ENCODE data around the gene ANK3.

The ANK3 gene

DNA sequence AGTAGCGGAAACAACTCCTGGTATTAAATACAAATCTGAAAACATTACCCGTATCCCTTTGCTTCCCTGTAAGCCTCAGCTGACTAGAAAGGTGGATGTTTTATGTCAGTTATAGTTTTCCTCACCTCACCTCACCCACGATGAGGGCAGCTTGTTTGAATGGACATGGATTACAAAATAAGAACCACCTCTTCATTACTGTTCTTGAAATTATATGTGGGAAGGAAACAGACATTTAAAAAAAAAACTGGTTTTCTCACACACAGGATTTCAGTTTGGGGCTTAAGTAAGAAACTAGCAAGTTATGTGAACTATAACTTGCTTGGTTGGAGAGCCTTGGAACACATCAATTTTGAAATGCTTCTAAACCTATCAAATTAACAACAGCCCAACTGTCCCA is 250.4 kb downstream of the ANK3 start:
- no peak for DNase-seq (ENCODE audit: low read depth)

DNA sequence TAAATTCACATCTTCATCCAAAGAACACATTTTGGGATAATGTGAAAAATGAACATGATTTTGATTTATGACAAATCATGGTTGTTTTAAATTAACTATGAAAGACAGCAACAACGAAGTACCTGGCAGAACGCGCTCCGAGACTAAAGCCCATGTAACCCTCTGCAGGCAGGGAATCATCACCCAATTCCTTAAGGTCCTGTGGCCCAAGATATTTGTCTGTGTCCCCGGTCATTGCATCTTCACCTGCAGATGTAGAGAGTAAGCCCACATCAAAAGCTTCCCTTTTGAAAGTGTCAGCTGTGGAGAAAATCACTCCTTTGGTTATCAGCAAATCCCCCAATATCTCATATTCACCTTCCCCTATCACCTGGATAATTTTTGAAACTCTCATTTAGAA is 250.8 kb downstream of the ANK3 start:
- DNase-seq (ENCODE audit: low read depth): no peak

DNA sequence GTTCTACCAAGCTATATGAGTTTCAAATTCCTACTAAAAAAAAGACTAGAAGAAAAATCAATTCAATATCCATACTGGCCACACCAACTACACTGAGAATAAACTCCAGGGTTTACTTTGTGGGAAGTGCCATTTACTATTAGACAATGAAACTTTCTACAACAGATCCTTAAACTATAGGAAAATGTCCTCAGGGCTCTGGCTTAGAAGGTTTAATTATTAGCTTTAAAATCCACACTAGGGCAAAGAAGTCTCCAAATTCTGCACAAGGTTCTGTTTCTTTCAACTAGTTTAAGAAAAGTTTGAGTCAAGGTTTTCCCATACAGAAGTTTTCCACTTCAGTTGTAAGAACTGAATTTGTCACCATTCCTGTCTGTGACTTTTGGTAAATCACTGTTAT is 251.6 kb downstream of the ANK3 start:
- DNase-seq (ENCODE audit: low read depth): no peak

DNA sequence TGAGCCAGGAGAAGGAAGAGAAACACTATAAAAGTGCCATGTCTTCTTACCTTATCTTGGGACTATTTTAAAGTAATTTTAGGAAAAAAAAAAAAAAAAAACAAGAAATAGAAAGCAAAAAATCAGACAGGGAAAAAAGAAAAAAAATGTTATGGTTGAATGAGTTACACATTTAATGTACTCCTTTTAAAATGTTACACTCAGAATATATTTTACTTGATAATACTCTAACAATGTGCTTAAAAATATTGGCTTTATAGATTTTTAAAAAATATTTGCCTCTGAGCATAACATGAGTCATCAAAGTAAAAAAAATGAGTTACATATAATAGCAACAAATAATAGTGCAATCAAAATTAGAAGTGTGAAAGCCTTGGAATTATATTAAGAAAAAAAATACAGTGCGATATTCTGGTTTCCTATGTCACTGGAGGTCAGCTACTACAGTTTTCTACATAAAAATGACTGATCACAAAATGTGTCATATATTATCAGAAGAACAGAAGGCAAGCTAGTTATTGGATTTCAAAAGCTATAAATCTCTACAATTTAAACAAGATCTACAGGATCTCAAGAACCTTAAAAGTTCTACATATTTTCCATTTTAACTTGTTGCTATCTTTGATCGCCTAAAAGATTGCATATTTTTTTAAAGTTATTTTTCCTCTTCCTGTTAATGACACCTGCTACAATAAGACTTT is 252.2 kb downstream of the ANK3 start:
- DNase-seq (ENCODE audit: low read depth): no peak

DNA sequence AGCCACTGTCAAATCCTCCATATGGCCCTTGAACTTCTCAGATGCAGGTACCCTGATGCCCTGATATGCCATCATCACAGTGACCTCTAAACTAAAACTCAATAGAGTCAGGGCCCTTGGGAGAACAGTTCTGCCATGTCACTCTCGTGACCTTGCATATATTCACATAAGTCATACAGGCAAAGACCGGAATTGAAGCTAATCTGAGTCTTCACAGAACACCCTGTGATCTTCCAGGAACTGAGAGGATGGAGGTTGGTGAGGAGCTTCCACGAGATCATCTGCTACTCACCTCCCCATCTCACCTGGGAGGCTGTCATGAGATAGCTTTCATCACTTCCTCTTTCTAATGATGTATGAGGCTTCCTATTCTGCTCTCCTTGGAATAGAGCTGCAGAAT is 254.7 kb downstream of the ANK3 start:
- no peak for DNase-seq (ENCODE audit: low read depth)

DNA sequence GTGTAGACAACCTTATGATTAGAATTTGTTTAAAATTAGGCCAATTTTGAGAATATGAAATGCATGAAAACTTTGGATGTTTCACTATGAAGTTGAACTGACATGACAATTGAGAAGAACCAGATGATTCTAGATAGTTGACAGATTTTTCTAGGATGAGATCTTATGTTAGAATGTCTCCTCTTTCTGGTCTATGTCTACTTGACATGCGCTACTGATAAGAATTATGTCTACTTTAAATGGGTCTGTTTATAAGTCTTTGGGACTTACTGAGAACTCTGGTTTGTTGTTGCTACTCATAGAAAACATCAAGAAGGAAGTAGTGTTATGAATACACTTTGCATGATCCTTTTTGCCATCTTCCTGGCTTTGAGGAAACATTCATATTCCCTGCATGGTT is 255.1 kb downstream of the ANK3 start:
- no peak for DNase-seq (ENCODE audit: low read depth)

DNA sequence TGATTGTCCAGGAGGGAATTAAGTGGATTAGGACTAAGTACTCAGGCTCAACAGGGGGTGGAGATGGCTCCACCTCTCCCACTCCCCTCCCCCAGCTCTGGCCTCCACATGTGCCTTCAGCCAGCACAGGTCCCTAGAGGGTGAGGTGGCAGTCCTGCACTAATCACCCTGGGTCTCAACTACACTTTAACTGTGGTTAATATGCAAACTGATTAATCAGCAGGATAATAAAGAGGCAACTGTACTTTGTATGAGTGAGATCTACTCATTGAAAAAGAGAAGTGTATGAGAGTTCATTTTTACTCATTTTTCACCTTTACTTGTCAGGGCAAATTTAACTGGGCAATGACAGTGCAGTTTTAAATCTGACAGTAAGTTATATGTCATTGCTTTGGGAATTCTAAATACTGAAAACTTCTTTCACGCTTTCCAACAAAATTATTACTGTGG is 259.5 kb downstream of the ANK3 start:
- no peak for DNase-seq (ENCODE audit: low read depth)

DNA sequence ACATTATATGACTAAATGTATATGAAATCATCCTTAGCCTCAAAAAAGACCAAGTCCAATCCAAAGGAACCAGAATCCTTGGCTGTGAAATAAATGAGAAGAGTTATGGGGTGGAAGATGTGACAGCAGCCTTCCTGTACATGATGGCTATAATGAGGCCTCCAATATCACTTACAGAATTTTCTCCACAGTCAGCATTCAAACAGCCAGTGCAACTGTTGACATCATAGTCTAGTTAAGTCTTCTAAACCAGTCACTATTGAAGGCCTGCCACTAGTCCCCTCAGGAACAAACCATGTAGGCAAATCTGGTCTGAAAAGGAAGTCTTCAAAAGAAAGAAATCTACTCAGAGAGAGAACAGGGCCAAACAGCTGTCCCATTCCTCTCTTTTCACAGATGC is 263.8 kb downstream of the ANK3 start:
- no peak for DNase-seq (ENCODE audit: low read depth)

DNA sequence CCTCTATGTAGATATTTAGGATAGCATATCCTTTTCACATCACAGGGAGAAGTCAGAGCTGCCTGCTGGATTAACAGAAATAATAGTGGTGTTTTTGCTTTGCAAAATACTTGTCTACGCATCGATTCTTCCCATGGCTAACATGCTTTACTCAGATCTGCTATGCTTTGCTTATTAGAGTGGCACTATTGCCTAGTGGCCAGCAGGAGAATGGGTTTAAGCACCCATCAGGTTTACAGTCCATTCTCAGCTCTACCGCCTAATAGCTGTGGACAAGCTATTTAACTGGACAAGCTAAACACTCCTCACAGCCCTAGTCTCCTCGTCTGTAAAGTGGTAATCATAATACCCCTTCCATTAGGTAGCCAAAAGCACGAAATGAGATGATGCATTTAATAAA is 265.1 kb downstream of the ANK3 start:
- DNase-seq (ENCODE audit: low read depth): no peak

DNA sequence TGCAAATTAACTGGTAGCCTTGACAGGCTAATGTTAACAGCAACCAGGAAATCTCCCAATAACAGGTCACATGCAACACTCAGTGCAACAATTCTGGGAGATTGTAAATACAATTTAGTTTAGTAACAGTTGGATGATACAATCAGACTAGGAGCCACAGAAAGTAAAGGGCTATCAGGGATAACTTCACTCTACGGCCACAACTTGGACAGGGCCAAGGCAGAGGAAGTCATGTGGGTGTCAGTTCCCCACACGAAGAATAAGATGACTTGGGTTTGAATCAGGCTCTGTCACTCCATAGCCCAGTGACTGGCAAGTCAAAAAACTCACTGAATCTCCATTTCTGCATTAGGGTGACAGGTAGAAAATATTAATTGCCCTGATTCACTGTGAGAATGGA is 266.0 kb downstream of the ANK3 start:
- no peak for DNase-seq (ENCODE audit: low read depth)

DNA sequence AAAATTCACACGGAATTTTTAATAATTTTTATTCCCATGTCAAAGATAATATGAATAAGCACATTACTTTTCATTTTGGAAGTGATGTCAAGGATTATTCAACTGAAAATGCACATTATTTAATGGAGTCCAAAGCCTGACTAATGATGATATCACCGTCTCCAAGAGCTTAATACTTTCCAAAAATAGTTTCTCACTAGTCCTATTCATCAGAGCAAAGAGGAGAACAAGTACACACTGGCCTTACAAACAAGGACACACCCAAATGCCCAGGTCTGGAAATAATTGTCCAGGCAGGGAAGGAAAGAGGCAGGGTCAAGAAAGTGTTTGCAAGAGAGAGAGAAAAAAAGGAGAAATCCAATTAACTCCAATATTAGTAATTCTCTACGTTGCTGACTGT is 266.5 kb downstream of the ANK3 start:
- DNase-seq (ENCODE audit: low read depth): no peak

DNA sequence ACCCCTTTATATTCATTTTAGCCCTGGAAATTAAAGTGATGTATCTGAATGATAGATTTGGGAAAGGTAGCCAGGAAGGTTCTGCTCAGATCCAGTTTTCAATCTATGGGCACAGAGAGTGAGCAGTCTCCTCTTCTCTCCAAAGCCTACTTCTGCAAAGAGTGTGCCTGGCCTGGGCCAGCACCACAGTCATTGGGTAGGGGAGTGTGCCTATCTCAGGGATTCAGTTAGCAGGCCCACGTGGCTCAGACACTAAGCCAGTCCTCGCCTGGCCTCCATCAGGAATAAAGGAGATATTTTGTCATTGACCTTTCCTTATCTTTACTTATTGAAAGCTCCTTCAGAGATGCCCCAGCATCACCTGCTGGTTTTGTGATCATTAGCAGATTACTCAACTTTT is 267.5 kb downstream of the ANK3 start:
- DNase-seq (ENCODE audit: low read depth): no peak

DNA sequence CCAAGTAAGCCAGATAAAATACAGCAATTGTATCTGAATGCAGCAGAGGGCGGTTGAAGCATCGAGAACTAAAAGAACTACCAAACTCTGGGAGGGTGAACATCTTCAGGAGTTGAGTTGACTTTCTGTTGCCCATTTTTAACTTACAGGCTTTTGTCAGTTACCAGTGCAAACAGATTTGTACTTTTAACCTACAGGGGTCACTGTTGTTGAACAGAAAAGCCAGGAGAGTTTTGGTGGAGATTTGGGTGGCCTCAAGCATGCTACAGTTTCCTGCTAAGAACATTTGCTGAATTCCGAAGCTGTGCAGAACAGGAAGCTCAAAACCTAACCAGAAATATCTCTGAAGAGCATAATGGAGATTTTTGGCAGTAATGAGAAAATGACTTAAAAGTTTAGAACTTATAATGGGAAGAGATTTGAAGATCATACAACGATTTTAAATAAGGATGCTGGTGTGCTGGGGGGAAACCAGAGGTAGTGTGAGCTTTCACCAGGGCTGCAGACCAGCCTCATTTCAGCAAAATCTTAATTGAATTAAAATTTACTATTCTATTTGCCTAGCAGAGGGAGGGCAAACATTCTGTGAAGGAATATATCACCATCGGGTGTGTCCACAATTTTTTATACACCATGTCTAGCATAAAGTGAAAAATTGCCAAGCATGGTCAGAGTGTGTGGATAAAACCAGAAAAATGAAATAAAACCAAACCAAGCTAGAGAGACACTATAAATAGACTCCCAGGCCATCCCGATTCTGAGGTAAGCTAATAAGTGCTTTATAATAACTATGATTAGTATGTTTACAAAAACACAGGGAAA is 274.7 kb downstream of the ANK3 start:
- no peak for DNase-seq (ENCODE audit: low read depth)

DNA sequence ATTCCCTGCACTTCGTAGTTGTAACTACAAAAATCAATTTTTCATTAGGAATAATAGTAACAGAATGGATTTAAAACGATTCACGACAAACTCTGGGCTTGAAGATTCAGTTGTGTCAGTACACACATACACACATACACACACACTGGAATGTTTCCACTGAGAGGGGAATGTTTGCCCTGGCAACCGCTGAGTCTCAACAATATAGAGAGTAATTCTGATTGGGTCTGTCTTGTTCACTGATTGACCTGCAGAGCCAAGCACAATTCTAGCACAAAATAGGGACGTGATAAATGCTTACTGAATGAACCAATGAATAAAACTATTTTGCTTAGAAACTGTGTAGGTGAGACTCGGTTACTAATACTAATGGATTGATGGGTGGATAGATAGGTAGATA is 278.9 kb downstream of the ANK3 start:
- DNase-seq (ENCODE audit: low read depth): no peak

DNA sequence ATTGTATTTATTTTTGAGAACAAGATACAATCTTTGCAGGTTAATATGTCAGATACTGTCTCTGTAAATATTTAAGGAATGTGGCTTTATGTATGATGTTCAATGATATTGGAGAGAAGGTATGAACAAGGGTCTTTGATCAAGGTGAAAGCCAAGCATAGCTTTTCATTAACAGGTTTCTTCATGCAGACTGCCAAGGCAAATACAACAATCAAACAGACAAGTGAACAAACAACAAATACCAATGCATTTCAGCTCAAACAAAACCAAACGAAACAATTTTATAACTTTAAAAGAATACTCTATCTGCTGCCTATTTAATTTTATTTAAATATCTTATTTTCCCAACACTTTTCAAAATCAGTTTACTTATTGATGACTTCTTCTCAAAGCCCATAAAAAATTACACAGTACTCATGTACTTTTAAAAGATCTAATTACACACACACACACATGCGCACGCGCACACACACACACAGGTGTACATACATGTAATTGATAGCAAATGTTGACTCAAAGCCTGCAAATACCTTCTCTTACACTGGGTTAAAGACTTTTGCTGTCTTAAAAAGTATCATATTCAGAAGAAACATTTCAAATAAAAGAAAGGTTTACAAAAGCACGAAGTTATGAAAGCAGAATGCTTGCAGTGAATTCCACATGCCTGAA is 282.2 kb downstream of the ANK3 start:
- DNase-seq (ENCODE audit: low read depth): no peak

DNA sequence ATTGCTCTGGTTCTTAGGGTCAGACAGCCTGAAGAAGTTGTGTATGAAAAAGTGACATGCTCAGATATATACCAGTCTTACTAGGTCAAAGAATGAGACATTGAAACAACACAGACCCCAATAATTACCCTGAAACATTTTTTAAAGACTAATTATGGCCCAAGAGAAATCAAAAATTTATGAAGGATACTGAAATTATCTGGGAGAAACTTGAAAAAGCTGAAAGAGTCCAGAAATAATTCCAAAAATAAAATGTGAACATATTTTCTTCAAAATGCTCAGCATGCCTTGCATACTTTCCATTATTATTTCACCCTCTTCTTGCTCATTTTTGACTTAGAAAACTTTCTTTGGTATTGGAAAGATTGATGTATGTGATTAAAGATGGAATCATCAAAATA is 284.4 kb downstream of the ANK3 start:
- no peak for DNase-seq (ENCODE audit: low read depth)

DNA sequence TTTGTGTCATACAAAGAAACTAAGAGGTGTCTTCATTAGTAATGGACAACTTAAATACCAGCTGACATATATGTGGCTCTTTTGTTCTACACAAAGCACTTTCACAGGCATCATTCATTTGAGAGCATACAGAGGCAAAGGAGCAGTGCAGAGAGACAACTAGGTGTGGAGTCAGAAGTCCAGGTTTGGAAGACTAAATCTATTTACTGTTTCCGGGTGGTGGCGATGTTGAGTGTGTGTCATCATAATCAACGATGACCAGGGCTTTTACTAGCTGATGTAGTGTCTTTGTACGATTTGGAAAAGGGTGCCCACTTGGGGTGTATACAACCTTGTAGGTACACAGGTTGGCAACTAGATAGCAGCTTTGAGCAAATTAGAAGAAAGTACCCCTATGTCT is 287.9 kb downstream of the ANK3 start:
- no peak for DNase-seq (ENCODE audit: low read depth)

DNA sequence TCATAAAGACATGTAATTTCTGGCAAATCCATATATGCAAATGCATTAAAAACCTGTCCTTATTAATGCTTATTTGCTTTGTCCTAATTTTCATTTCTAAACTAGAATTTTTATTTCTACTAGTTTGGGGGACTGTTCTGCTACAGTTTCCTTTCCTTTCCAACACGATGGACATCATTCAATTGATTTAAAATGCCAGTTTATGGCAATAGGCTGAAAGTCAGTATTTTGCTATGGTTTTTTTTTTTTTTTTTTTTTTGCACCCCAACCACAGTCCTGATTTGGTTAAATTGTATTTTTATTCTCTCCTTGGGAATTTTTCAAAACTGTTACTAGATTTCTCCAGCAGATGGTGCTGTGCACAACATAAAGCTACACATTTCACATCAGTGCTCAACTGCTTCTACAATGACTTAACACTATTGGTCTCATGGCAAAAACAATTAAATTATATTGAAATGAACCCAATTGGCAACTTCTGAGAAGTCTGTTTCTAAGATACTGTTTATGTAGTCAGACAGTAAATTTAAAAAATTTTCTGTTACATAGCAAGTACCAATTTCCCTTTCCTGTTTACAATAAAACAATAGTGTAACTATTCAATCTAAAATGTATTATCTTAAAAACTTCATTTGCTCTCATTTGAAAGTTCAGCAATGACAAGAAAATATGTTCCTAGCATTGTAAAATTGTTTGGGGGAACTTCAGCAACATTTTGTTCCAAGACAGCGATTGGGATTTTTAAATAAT is 289.5 kb downstream of the ANK3 start:
- DNase-seq (ENCODE audit: low read depth): no peak

DNA sequence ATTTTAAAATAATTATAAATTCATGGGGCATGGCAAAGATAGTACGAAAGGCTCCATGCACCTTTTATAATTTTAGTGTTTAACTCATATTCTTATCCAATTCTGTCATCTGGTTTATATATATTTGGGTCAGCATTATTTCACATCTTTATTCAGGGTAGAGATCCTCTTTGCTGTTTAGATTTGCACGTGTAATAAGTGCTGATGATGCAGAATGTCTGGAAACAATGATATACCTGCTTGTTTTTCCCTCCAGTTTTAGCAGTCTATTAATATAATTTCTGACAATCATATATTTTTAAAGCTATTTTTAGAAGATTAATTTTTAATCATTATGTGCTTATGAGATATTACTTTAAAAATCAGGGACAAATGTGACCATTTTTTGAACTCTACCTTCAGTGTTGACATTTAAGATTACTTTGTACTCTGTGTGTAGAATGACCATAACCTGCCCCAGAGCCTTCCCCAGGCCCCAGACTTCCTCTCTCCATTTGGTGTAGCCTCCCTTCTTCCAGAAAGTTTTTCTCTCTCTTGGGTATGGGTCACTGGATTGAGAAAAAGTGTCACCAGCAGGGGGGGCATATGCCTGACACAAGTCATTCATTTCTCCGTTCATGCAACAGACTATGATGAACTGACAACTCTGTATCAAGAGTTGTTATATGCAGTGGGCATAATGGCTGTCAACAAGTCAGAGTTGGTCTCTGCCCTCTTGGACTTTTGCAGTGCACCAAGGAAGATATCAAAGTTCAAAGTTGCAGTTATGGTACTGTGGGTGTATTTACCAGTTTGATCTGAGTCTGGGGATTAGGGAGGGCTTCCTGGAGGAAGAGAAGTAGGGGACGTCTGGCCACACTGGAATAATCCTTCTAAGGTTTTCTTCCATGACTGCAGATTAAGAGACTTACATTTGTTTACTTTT is 290.7 kb downstream of the ANK3 start:
- no peak for DNase-seq (ENCODE audit: low read depth)

DNA sequence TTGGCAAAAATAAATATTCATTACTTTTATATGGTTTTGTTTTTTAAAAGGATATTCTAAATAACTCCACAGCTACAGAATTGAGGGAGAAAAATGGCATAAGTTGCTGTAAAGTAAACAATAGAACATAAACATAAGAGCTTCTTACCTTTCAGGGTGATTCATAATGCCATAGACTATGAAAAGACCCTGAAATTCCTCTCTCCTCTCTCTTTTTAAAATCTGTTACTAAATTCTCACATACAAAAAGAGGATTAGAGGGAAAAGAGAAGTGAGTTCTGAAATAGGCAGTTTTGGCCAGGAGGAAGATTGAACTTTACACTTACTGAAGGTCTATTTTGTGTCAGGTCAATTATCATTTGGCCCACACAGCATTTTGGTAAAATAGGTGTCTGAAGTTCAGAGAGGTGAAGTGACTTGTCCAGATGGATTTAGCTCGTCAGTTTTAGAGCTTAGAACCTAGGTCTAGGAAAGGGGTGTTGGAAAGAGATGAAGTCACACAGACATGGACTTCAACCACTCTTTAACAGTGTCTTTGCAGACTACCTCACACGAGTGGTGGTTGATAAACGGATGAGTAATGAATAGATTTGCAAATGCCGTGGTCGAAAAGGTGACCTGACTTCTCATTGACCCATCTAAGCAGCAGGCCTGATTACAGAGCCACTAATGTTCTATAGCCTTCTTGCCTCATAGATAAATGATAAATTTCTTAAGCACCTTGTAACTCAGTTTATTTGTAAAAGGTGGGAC is 292.7 kb downstream of the ANK3 start:
- no peak for DNase-seq (ENCODE audit: low read depth)

DNA sequence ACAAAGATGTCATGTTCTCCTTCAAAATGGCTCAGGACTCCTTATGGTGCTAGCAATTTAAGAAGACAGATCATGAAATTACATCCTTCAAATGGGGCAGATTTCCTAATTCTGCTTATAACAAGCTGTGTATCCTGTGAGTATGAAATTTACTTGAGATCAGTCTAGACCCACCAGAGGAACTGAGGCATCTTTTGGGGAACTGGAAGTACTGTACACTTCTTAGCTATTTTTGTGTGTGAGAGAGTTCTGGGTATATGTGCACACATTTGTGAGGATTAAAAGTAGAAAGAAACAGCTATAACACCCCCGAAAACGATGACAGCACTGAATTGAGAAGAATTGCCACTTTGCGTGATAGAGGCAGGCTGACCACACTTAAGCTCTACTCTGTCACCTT is 296.4 kb downstream of the ANK3 start:
- no peak for DNase-seq (ENCODE audit: low read depth)

All from stimulated activated CD8-positive, alpha-beta memory T cell treated with anti-CD3 and anti-CD28 coated beads, Interleukin-15, amount 100 ng/mL, for 24 hours (primary cell).